GM19023 (cell line): ENCODE measurements around the gene KRT24.

Experiments used
- ATAC-seq: cut with Tn5 transposase; IDR thresholded peaks from one replicate; pipeline ENCODE4 v1.9.1; 2021; ENCODE audit warnings: mild to moderate bottlenecking, moderate library complexity; ENCODE audit not compliant: unreplicated experiment

Gene KRT24

GRCh38 chr17:40695874-40696472 lies 7.6 kb downstream of the KRT24 start:
- ATAC-seq = no peak

- no peak for ATAC-seq
Measured at GRCh38 chr17:40694584-40694983, 9.0 kb downstream of the KRT24 start.

DNA sequence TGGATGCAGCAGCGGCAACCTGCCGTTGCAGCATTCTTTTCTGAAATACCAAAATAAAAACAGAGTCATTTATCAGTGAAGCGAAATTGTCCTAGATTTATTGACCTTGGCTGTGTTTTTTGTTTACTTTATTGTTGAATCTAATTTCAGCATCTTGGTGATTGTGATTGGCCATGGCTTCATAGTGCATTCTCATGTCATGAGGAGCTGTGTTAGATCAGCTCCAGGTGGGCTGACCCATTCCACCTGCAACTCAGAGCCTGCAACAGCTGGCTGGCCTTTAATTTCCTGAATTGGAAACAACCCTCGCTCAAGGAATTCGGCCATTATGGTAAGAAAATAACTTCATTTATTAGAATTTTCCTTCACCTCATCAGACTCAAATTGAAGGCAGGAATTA lies 16.4 kb downstream of the KRT24 start:
- no peak for ATAC-seq

- ATAC-seq = no peak
Measured at GRCh38 chr17:40686192-40686591, 17.4 kb downstream of the KRT24 start.

GRCh38 chr17:40680998-40681397 lies 22.6 kb downstream of the KRT24 start:
- ATAC-seq = no peak

- ATAC-seq = no peak
Measured at GRCh38 chr17:40679523-40679907, 24.0 kb downstream of the KRT24 start.

DNA sequence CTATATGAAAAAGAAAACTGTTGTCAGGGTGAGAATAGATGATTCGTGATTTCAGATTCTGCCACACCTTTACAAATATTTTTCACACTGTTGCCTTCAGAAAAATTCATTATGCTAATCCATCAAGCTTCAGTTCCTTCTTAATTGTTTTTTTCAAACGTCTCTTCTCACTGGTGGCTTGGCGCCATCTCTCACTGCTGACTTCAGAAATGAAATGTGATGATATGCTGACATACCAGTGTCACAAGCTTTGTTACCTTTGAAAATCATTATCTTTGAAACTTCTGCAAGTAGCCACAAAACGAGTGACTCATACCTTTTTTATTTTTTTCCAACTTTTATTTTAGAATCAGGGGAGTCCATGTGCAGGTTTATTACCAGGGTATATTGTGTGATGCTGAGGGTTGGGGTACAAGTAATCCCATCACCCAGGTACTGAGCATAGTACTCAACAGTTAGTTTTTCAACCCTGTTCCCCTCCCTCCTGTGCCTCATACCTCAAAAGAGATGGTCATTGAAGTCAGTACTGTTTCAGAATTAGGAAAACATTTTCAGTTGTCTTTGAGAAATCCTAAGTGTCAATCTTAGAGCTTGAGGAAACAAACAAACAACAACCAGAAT lies 24.5 kb downstream of the KRT24 start:
- no peak for ATAC-seq

GRCh38 chr17:40675905-40676304 lies 27.6 kb downstream of the KRT24 start:
- no peak for ATAC-seq

GRCh38 chr17:40672654-40673053 lies 30.9 kb downstream of the KRT24 start:
- ATAC-seq = no peak

DNA sequence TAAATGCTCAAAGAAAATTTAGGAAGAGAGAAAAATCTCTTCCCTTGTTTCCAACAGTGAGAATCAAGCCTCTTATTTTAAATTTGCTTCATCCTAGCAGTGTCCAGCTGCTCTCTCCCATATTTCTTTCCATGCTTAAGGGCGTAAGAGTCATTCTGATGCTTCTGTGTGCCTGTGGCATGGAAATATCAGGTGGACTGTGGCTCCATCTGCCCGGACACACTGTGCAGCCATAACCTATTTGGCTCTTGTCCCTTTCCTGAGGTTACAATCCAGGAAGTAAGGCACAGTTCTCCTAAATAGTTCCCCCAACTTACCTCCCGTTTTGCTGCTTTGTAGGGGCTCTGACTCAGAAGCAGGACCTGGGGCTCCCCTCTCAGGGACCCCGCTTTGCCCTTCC lies 32.3 kb downstream of the KRT24 start:
- ATAC-seq = no peak

GRCh38 chr17:40666331-40666730 lies 37.2 kb downstream of the KRT24 start:
- ATAC-seq = no peak

- ATAC-seq = no peak
Measured at GRCh38 chr17:40664582-40665333, 38.8 kb downstream of the KRT24 start, which contains the start of gene KRT222. TSS of gene KRT222 (minus strand) at chr17:40665177. CDS start at chr17:40665099, 78 bp downstream.

GRCh38 chr17:40663252-40663651 lies 40.3 kb downstream of the KRT24 start:
- ATAC-seq = no peak

DNA sequence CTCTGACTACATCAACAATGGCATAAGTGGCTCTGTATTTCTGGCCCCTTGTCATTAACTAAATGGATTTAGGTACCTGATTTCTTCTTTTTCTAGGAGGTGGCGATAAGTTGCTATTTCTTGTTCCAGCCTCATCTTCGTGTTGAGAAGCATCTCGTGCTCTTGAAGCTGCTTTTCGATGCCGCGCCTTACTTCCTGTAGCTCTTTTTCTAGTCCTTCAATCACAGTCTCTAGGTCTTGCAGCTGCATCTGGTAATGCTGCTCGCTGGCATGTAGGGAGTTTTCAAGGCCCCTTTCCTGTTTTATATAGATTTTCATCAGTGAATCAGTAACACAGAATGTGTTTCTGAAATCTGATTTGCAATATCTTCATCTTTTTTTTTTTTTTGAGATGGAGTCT lies 43.6 kb downstream of the KRT24 start:
- no peak for ATAC-seq

DNA sequence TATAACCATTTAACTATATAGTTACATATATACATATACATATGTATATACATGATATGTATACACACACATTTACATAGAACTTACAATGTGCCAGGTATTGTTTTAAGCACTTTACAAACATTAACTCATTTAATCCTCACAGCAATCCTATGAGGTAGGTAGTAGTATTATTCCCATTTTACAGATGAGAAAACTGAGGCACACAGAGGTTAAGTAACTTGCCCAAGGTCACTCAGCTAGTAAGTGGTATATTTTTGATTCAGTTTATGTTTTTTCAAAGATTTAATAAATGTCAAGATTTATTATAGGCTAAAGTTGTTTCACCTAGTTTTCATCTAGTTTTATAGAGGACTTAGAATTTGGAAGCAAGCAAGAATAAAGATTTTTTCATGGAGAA lies 45.2 kb downstream of the KRT24 start:
- no peak for ATAC-seq

- ATAC-seq = no peak
Measured at GRCh38 chr17:40651939-40652338, 51.6 kb downstream of the KRT24 start.

GRCh38 chr17:40648384-40648968 lies 55.1 kb downstream of the KRT24 start:
- ATAC-seq = no peak
